Transverse colon (tissue), 4 donors: ENCODE measurements around the gene DENND2A. TPM values are rescaled to one million over a fixed set of nuclear protein-coding genes. Genes with fewer than 3 reads are reported as not detected.
A peak's percentile ranks its signal among the peaks of the same experiment; 100 is the strongest.
"Not testable (repeated sequence)": the region's sequence is repeated elsewhere in the genome, so short reads cannot be mapped to it uniquely, and the experiment has no call there.

Experiments used
- DNase-seq: peaks from one replicate; pipeline ENCODE4 v3.0.0-alpha.2; 2019
- H3K27ac ChIP-seq, 4 donors: fragments of 200-600 bp; sonication (generic); 2 replicates each; pipeline ENCODE4 v1.5.1; 2016 to 2018; ENCODE audit warnings: inconsistent platforms in 4 of 4
- H3K27me3 ChIP-seq: fragments of 200-600 bp; sonication (generic); 2 replicates; pipeline ENCODE4 v1.5.1; 2017; ENCODE audit warnings: inconsistent platforms
- H3K36me3 ChIP-seq, 4 donors: fragments of 200-600 bp; sonication (generic); 2 replicates each; pipeline ENCODE4 v1.5.1; 2017 to 2019; ENCODE audit warnings: inconsistent platforms in 4 of 4
- H3K4me1 ChIP-seq, 4 donors: fragments of 200-600 bp; sonication (generic); 2 replicates each; pipeline ENCODE4 v1.5.1; 2017 to 2020; ENCODE audit warnings: inconsistent platforms in 4 of 4
- H3K4me3 ChIP-seq, 4 donors: fragments of 200-600 bp; sonication (generic); 1 replicate in 1 of 4; 2 replicates in 3 of 4; pipeline versions ENCODE4 v1.5.1 to v1.6.1; 2017 to 2019; ENCODE audit warnings: inconsistent platforms in 4 of 4
- H3K9me3 ChIP-seq, 2 donors: fragments of 200-600 bp; sonication (generic); 2 replicates each; pipeline ENCODE4 v1.5.1; 2017 to 2019; ENCODE audit warnings: inconsistent platforms in 2 of 2
- EP300 ChIP-seq: sonication (generic); formaldehyde crosslinking; IDR thresholded peaks from one replicate; pipeline ENCODE4 v1.6.1; 2017; ENCODE audit warnings: antibody characterized with exemption, low read depth
- POLR2A ChIP-seq: fragments of 450-650 bp; IDR thresholded peaks from one replicate; pipeline ENCODE4 v1.6.1; 2016; ENCODE audit warnings: antibody characterized with exemption, mild to moderate bottlenecking, moderate library complexity
- POLR2AphosphoS5 ChIP-seq, 3 donors: sonication (generic); formaldehyde crosslinking; IDR thresholded peaks; one replicate each; pipeline ENCODE4 v1.6.1; 2016; ENCODE audit warnings: antibody characterized with exemption in 3 of 3
- WGBS, 2 donors: methylation state at CpG; one replicate each; pipeline ENCODE4 v1.1.5; 2018; ENCODE audit warnings: low coverage in 1 of 2; 5-methylcytosine and 5-hydroxymethylcytosine counted together
- in situ Hi-C, 4 donors: fragments of 200-750 bp; cut with MboI; loops; one replicate each; pipeline versions ENCODE4 v1.15.0 to v1.15.1; 2017; ENCODE audit warnings: low sequenced_read_pairs in 3 of 4, low pct_ligation_motif_present in 1 of 4, low pct_unique_long_range_greater_than_20kb in 1 of 4
- intact Hi-C: fragments of 100-400 bp; cut with DNase I; formaldehyde crosslinking; loops from one replicate; pipeline ENCODE4 v1.15.1; 2023; ENCODE audit warnings: low total_unique reads
- total RNA-seq, 4 donors: library from RNA; depleted of rRNA; stranded (reverse); fragments of >200 nt; gene quantifications; one replicate each; pipeline ENCODE4 v1.1.0, GENCODE V29; 2016
- TF ChIP-seq, protein P1 (sequence below), 5 experiments: fragments of 200-600 bp in 3 of 5; fragments of 450-650 bp in 2 of 5; sonication (generic) in 3 of 5; IDR thresholded peaks; 1 replicate in 2 of 5; 2 replicates in 3 of 5; pipeline ENCODE4 v1.5.1; 2016 to 2017; ENCODE audit warnings: antibody characterized with exemption in 5 of 5, inconsistent platforms in 3 of 5, mild to moderate bottlenecking in 2 of 5, moderate library complexity in 1 of 5

DENND2A gene
- total RNA-seq, 4 donors from 2014 or later, result 4.1 to 19.9 (median 7.1) TPM

DNA sequence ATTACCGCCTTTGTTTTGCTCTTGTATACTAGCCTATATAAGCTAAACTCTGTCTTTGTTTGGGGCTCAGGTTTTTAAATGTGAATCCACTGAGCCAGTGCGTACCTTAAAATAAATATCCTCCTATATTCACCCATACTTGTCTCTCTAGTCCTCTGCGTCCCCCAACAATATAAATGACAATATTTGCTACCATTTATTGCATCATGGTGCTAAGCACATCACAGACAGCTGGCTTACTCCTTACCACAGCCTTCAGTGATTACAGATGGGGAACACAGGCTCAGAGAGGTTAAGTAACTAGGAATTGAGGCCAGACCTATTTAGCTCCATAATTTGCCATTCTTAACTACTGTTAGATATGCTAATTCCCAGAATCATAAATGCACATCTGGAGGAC, 28.7 kb upstream of the DENND2A start:
- no peaks in the 10 kb centered on the region for H3K36me3 ChIP-seq
- no peak for DNase-seq
- intact Hi-C loops, result no loop called here
- no peaks in the 10 kb centered on the region for H3K27me3 ChIP-seq
- TF ChIP-seq POLR2AphosphoS5 (IDR thresholded peaks at IDR 0.05) (no peak), POLR2A (no peak), EP300 (no peak)
- TF ChIP-seq, protein P1, sequence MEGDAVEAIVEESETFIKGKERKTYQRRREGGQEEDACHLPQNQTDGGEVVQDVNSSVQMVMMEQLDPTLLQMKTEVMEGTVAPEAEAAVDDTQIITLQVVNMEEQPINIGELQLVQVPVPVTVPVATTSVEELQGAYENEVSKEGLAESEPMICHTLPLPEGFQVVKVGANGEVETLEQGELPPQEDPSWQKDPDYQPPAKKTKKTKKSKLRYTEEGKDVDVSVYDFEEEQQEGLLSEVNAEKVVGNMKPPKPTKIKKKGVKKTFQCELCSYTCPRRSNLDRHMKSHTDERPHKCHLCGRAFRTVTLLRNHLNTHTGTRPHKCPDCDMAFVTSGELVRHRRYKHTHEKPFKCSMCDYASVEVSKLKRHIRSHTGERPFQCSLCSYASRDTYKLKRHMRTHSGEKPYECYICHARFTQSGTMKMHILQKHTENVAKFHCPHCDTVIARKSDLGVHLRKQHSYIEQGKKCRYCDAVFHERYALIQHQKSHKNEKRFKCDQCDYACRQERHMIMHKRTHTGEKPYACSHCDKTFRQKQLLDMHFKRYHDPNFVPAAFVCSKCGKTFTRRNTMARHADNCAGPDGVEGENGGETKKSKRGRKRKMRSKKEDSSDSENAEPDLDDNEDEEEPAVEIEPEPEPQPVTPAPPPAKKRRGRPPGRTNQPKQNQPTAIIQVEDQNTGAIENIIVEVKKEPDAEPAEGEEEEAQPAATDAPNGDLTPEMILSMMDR (IDR thresholded peaks at IDR 0.05), result no peak
- H3K4me1 ChIP-seq, result peaks cover 5 to 17% (median 10%) of the 10 kb centered on the region in 4 donors
- H3K27ac ChIP-seq, result no peak overlapping the region
- in situ Hi-C loops, result no loop called here
- no peak overlapping the region for H3K4me3 ChIP-seq
- WGBS, 2 donors, result 79 to 80% methylated on average over 3 of the region's 3 CpGs
- H3K9me3 ChIP-seq, result no peaks in the 10 kb centered on the region

DNA sequence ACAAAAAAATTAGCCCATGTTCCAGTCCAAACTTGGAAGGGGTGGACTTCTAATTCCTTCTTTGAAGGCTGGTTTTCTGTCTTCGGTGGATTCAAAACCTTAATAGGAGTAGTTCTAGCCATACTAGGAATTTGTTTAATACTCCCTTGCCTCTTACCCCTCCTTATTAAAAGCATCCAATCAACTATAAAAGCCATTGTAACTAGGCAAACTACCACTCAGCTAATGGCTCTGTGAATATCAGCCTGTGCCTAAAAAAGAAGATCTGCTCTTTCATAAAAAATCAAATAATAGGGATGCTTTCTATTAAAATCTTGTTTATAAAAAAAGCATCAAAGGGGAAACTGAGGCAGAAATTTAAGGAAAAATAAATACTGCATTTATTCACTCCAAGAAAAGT, 28.0 kb upstream of the DENND2A start:
- intact Hi-C loops, result no loop called here
- no peak overlapping the region for H3K27ac ChIP-seq
- no peaks in the 10 kb centered on the region for H3K27me3 ChIP-seq
- no peak overlapping the region for H3K4me3 ChIP-seq
- TF ChIP-seq, protein P1 (IDR thresholded peaks at IDR 0.05), result no peak
- TF ChIP-seq POLR2A (no peak), POLR2AphosphoS5 (IDR thresholded peaks at IDR 0.05) (no peak), EP300 (no peak)
- no peaks in the 10 kb centered on the region for H3K36me3 ChIP-seq
- no peaks in the 10 kb centered on the region for H3K9me3 ChIP-seq
- 75 to 88% methylated on average over 1 of the region's 1 CpG for WGBS, 2 donors
- H3K4me1 ChIP-seq, result peaks cover under 1 to 10% (median 5%) of the 10 kb centered on the region in 4 donors
- DNase-seq, result no peak
- in situ Hi-C loops, result no loop called here

DNA sequence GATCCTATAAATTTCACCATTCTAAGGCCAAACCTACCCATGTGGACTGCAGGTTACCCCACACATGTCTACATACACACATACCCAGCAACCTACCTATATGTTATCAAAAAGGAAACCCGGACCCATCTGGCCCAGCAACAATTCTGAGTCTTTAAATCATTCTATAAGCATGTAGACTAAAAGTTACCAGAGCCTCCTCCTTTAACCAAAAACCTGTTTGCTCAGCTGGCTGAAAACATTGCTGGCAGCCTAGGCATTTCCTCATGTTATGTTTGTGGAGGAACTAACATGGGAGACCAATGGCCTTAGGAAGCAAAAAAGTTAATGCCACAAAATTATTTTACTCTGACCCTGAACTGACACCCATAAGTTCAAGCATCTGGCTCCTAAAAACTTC, 26.9 kb upstream of the DENND2A start:
- Histone ChIP-seq H3K27me3 (no peaks in the 10 kb centered on the region), H3K27ac (no peak overlapping the region), H3K4me1 (peaks cover 0 to 6% (median 3%) of the 10 kb centered on the region in 4 donors), H3K36me3 (no peaks in the 10 kb centered on the region), H3K4me3 (no peak overlapping the region), H3K9me3 (no peaks in the 10 kb centered on the region)
- DNase-seq, result no peak
- 40 to 50% methylated on average over 1 of the region's 1 CpG for WGBS, 2 donors
- TF ChIP-seq, protein P1 (IDR thresholded peaks at IDR 0.05), result no peak
- TF ChIP-seq POLR2AphosphoS5 (IDR thresholded peaks at IDR 0.05) (no peak), EP300 (no peak), POLR2A (no peak)
- in situ Hi-C loops, result no loop called here
- intact Hi-C loops, result no loop called here

DNA sequence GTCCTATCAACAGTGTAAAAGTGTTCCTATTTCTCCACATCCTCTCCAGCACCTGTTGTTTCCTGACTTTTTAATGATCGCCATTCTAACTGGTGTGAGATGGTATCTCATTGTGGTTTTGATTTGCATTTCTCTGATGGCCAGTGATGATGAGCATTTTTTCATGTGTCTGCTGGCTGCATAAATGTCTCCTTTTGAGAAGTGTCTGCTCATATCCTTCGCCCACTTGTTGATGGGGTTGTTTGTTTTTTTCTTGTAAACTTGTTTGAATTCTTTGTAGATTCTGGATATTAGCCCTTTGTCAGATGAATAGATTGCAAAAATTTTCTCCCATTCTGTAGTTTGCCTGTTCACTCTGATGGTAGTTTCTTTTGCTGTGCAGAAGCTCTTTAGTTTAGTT, 22.3 kb upstream of the DENND2A start:
- intact Hi-C loops, DNase-seq, H3K9me3 ChIP-seq, H3K27me3 ChIP-seq, H3K4me3 ChIP-seq, in situ Hi-C loops, H3K36me3 ChIP-seq, H3K4me1 ChIP-seq, H3K27ac ChIP-seq: not testable (repeated sequence)
- 79 to 83% methylated on average over 1 to 2 of the region's 2 CpGs for WGBS, 2 donors

DNA sequence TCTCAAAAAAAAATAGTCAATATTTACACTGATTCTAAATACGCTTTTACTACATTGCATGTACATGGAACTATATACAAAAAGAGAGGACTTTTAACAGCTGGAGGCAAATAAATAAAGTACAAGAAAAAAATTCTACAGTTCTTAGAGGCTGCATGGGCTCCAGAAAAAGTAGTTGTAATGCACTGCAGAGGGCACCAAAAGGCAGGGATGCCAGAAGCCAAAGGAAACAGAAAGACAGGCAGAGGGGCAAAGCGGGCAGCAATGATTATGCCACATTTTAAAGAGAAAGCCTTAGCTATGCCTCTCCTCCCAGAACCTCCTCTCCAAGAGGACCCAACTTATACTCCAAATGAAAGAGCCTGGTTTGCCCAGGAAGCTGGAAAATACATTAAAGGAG, 20.5 kb upstream of the DENND2A start:
- no peak overlapping the region for H3K4me3 ChIP-seq
- TF ChIP-seq EP300, result no peak
- TF ChIP-seq, protein P1 (IDR thresholded peaks at IDR 0.05), result peak in 1 of 5 experiments; percentile 9
- no peaks in the 10 kb centered on the region for H3K9me3 ChIP-seq
- peak; percentile 9 for DNase-seq
- 8 to 25% methylated on average over 2 of the region's 2 CpGs for WGBS, 2 donors
- intact Hi-C loops, result no loop called here
- no peaks in the 10 kb centered on the region for H3K27me3 ChIP-seq
- peaks cover 11 to 19% (median 11%) of the 10 kb centered on the region in 4 donors for H3K4me1 ChIP-seq
- no peaks in the 10 kb centered on the region for H3K36me3 ChIP-seq
- H3K27ac ChIP-seq, result no peak overlapping the region
- in situ Hi-C loops, result no loop called here
